Right lobe of liver (tissue), 6 donors: ENCODE results near the gene MED10. TPM values are rescaled to one million over a fixed set of nuclear protein-coding genes. Genes with fewer than 3 reads are reported as not detected.

ENCODE experiments used
- ATAC-seq, 4 donors: fragments of 200-7000 bp; cut with Tn5 transposase; one replicate each; pipeline ENCODE4 v1.9.1; 2020; ENCODE audit warnings: mild to moderate bottlenecking in 4 of 4, moderate library complexity in 4 of 4
- DNase-seq, 3 donors: peaks; one replicate each; pipeline ENCODE4 v3.0.0-alpha.2; 2020
- H3K27ac ChIP-seq, 3 donors: fragments of 200-600 bp; one replicate each; pipeline ENCODE4 v1.8.0; 2022
- H3K27me3 ChIP-seq, 2 donors: fragments of 200-600 bp; one replicate each; pipeline ENCODE4 v1.8.0; 2022
- H3K36me3 ChIP-seq, 4 donors: fragments of 200-600 bp; sonication (generic) in 1 of 4; one replicate each; pipeline versions ENCODE4 v1.5.1 to v1.8.0; 2017 to 2022; ENCODE audit warnings: control low read depth in 1 of 4
- H3K4me1 ChIP-seq, 4 donors: fragments of 200-600 bp; sonication (generic) in 1 of 4; one replicate each; pipeline versions ENCODE4 v1.5.1 to v1.8.0; 2017 to 2022; ENCODE audit warnings: control low read depth in 1 of 4
- H3K4me3 ChIP-seq, 3 donors: fragments of 200-600 bp; one replicate each; pipeline ENCODE4 v1.8.0; 2022
- H3K9me3 ChIP-seq, 4 donors: fragments of 200-600 bp; sonication (generic) in 1 of 4; one replicate each; pipeline versions ENCODE4 v1.5.1 to v1.8.0; 2017 to 2022; ENCODE audit warnings: control low read depth in 1 of 4
- CTCF ChIP-seq, 4 donors: fragments of 200-600 bp in 3 of 4; fragments of 450-650 bp in 1 of 4; IDR thresholded peaks; one replicate each; pipeline versions ENCODE4 v1.5.1 to v1.8.0; 2016 to 2022; ENCODE audit warnings: antibody characterized with exemption in 4 of 4, mild to moderate bottlenecking in 2 of 4
- POLR2A ChIP-seq: fragments of 450-650 bp; IDR thresholded peaks from one replicate; pipeline ENCODE4 v1.6.1; 2017; ENCODE audit warnings: antibody characterized with exemption, mild to moderate bottlenecking
- WGBS: methylation state at CpG from one replicate; pipeline ENCODE4 v1.1.6; 2018; ENCODE audit warnings: low coverage, low lambda C conversion rate; ENCODE audit not compliant: insufficient coverage; ENCODE audit errors: missing lambda C conversion rate; 5-methylcytosine and 5-hydroxymethylcytosine counted together
- intact Hi-C, 2 donors: fragments of 100-400 bp; cut with DNase I; formaldehyde crosslinking; loops; one replicate each; pipeline versions ENCODE4 v1.11.2 to v1.14.1; 2022
- total RNA-seq, 6 experiments: library from RNA; depleted of rRNA in 2 of 6; stranded (reverse); fragments of >200 nt in 2 of 6; fragmentation: NEBNext Ultra II Directional in 3 of 6; extraction: Animal tissue kit (Norgen Biotek cat#: 25700) in 3 of 6; gene quantifications; one replicate each; pipeline versions ENCODE4 v1.1.0 to v1.2.4, GENCODE V29; 2016 to 2023
- donor health status: DM: no; HTN: yes; CAD: no.
- donor health status: DM: no; HTN: no; CAD: no.
- donor health status: DM: no; HTN: no; CAD: no.
- donor health status: DM: no; HTN: yes; CAD: no.
- donor health status: DM: no; HTN: yes; CAD: no.

Gene MED10
- total RNA-seq, 6 experiments from 2014 or later, result 9.3 to 15.4 (median 12.7) TPM

DNA sequence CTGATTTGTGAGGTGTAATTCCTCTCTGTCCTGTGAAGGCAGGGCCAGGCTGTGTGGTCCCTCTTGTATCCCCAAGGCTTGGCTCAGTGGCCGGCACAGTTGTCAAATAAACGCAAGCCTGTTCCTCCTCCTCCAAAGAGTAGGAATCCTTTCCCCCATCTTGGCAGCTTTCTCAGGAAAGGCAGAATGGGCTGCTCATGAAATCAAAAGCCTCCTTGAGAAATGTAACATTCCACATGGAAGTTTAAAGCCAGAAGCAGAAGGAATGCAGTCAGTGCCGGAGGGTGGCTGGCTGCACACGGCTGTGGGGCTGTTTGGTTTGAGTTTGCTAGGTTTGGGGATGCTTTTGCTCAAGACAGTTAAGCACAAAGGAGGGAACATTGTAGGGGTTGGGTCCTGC lies 34.5 kb upstream of the MED10 start:
- no peaks in the 10 kb centered on the region for H3K9me3 ChIP-seq
- no peaks in the 10 kb centered on the region for H3K36me3 ChIP-seq
- no peak overlapping the region for H3K27ac ChIP-seq
- H3K27me3 ChIP-seq, result no peaks in the 10 kb centered on the region
- WGBS, result 47% methylated on average over 3 of the region's 4 CpGs
- H3K4me1 ChIP-seq, result no peaks in the 10 kb centered on the region
- intact Hi-C loops, result no loop called here
- DNase-seq (no peak), ATAC-seq (no peak)
- H3K4me3 ChIP-seq, result no peak overlapping the region
- TF ChIP-seq CTCF (IDR thresholded peaks at IDR 0.05), result no peak
- no peak for TF ChIP-seq POLR2A

GRCh38 chr5:6411141-6411540 lies 32.8 kb upstream of the MED10 start:
- ATAC-seq (peak in 1 of 4 donors; percentile 30), DNase-seq (no peak)
- no peaks in the 10 kb centered on the region for H3K9me3 ChIP-seq
- no peaks in the 10 kb centered on the region for H3K27me3 ChIP-seq
- TF ChIP-seq CTCF (IDR thresholded peaks at IDR 0.05) (no peak), POLR2A (no peak)
- no peaks in the 10 kb centered on the region for H3K4me1 ChIP-seq
- no peak overlapping the region for H3K27ac ChIP-seq
- WGBS, result 61% methylated on average over 4 of the region's 15 CpGs
- no peak overlapping the region for H3K4me3 ChIP-seq
- intact Hi-C loops, result no loop called here
- H3K36me3 ChIP-seq, result no peaks in the 10 kb centered on the region

- DNase-seq (no peak), ATAC-seq (no peak)
- no peaks in the 10 kb centered on the region for H3K27me3 ChIP-seq
- intact Hi-C loops, result no loop called here
- H3K4me1 ChIP-seq, result no peaks in the 10 kb centered on the region
- TF ChIP-seq POLR2A, result no peak
- TF ChIP-seq CTCF (IDR thresholded peaks at IDR 0.05), result no peak
- no peaks in the 10 kb centered on the region for H3K36me3 ChIP-seq
- no peak overlapping the region for H3K27ac ChIP-seq
- 75% methylated on average over 8 of the region's 9 CpGs for WGBS
- no peaks in the 10 kb centered on the region for H3K9me3 ChIP-seq
- H3K4me3 ChIP-seq, result no peak overlapping the region
Measured at GRCh38 chr5:6410421-6410820, 32.1 kb upstream of the MED10 start.

DNA sequence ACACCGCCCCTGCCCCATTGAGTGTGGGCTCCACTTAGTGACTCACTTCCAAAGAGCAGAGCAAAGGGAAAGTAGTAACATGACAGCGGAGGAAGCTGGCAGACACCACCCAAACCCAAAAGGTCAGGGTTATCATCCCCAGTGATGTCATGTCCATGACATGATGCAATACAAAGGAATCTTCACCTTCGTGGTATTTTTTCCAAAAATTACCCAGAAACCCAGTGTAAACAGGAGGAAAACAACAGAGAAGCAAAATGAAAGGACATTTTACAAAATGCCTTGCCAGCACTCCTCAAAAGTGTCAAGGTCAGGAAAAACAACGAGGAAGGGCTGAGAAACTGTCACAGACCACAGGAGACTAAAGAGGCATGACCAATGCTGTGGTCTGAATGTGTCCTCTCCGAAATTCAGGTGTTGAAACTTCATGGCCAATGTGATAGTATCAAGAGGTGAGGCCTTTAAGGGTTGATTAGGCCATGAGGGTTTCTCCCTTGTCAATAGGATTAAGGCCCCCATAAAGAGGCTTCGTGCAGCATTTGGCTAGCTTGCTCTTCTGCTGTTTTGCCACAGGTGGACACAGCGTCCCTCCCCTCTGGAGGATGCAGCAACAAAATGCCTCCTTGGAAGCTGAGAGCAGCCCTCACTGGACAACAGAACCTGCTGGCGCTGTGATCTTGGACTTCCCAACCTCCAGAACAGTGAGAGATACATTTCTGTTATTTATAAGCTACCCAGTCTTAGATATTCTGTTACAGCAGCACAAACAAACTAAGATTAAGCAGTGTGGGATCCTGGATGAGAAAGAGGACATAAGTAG lies 30.5 kb upstream of the MED10 start:
- DNase-seq (no peak), ATAC-seq (peak in 1 of 4 donors; percentile 35)
- Histone ChIP-seq H3K27me3 (no peaks in the 10 kb centered on the region), H3K9me3 (no peaks in the 10 kb centered on the region), H3K4me1 (no peaks in the 10 kb centered on the region), H3K36me3 (no peaks in the 10 kb centered on the region), H3K27ac (no peak overlapping the region), H3K4me3 (no peak overlapping the region)
- WGBS, result 54% methylated on average over 7 of the region's 8 CpGs
- TF ChIP-seq CTCF (IDR thresholded peaks at IDR 0.05), result no peak
- no peak for TF ChIP-seq POLR2A
- intact Hi-C loops, result no loop called here
